ENCODE data around the gene NBPF3.

GRCh38 chr1:21521717-21522060, 81.8 kb downstream of the NBPF3 start:
- TF ChIP-seq POLR2AphosphoS5 (IDR thresholded peaks at IDR 0.05; ENCODE audit: borderline replicate concordance, low read depth, low read length), result no peak
- TF ChIP-seq EZH2 (IDR thresholded peaks at IDR 0.05), result no peak

Measured in SK-N-MC (cell line).